GM12878 (cell line): ENCODE measurements around the gene MICB. TPM values are rescaled to one million over a fixed set of nuclear protein-coding genes. Genes with fewer than 3 reads are reported as not detected.

Source experiments
- ASH2L ChIP-seq: fragments of 300-600, 200-600 bp; sonication (generic); IDR thresholded peaks from 2 replicates; pipeline ENCODE4 v1.6.1; 2017; ENCODE audit warnings: low read depth, mild to moderate bottlenecking, borderline replicate concordance
- BMI1 ChIP-seq: fragments of 450-650 bp; IDR thresholded peaks from 2 replicates; pipeline ENCODE4 v1.6.1; 2016; ENCODE audit warnings: mild to moderate bottlenecking, moderate library complexity, borderline replicate concordance
- CBX5 ChIP-seq: sonication (generic); IDR thresholded peaks from 2 replicates; pipeline ENCODE4 v1.6.1; 2016; ENCODE audit warnings: low read depth, moderate library complexity, mild to moderate bottlenecking, inconsistent platforms
- FOS ChIP-seq: IDR thresholded peaks from 3 replicates; pipeline ENCODE4 v1.6.1; 2011; ENCODE audit warnings: borderline replicate concordance; ENCODE audit not compliant: insufficient read length; ENCODE audit errors: extremely low read depth
- FOXK2 ChIP-seq: fragments of 450-650 bp; IDR thresholded peaks from 2 replicates; pipeline ENCODE4 v1.6.1; 2017; ENCODE audit warnings: mild to moderate bottlenecking, moderate library complexity
- IKZF1 ChIP-seq: fragments of 450-650 bp; conservative IDR thresholded peaks from 2 replicates; pipeline ENCODE4 v1.6.1; 2017; ENCODE audit warnings: antibody characterized with exemption, mild to moderate bottlenecking
- IRF4 ChIP-seq: IDR thresholded peaks from 2 replicates; pipeline ENCODE4 v1.6.1; 2011; ENCODE audit warnings: low read depth, low read length
- JUND ChIP-seq: IDR thresholded peaks from 2 replicates; pipeline ENCODE4 v1.6.1; 2012; ENCODE audit warnings: low read depth, mild to moderate bottlenecking, low read length, improper control_type of control experiment, moderate library complexity
- KLF5 ChIP-seq: fragments of 450-650 bp; IDR thresholded peaks from 2 replicates; pipeline ENCODE4 v1.6.1; 2014; ENCODE audit warnings: mild to moderate bottlenecking; ENCODE audit not compliant: partially characterized antibody
- MEF2A ChIP-seq: IDR thresholded peaks from 2 replicates; pipeline ENCODE4 v1.6.1; 2011; ENCODE audit warnings: low read depth, mild to moderate bottlenecking, low read length, moderate library complexity; ENCODE audit not compliant: insufficient read depth
- MYB ChIP-seq: fragments of 150-350 bp; IDR thresholded peaks from 2 replicates; pipeline ENCODE4 v1.6.1; 2014; ENCODE audit warnings: mild to moderate bottlenecking, low read depth, low read length, borderline replicate concordance
- NBN ChIP-seq: fragments of 450-650 bp; IDR thresholded peaks from 2 replicates; pipeline ENCODE4 v1.6.1; 2016
- NR2F1 ChIP-seq: fragments of 450-650 bp; conservative IDR thresholded peaks from 2 replicates; pipeline ENCODE4 v1.6.1; 2017; ENCODE audit warnings: mild to moderate bottlenecking
- POLR2A ChIP-seq: IDR thresholded peaks from 2 replicates; pipeline ENCODE4 v1.6.1; 2011; ENCODE audit warnings: low read depth, mild to moderate bottlenecking, low read length
- SIN3A ChIP-seq: IDR thresholded peaks from 2 replicates; pipeline ENCODE4 v1.6.1; 2012; ENCODE audit warnings: low read depth, low read length, improper control_type of control experiment
- SIX5 ChIP-seq: IDR thresholded peaks from 2 replicates; pipeline ENCODE4 v1.6.1; 2011; ENCODE audit warnings: mild to moderate bottlenecking, low read depth, low read length, moderate library complexity; ENCODE audit not compliant: severe bottlenecking
- SMAD5 ChIP-seq: IDR thresholded peaks from 2 replicates; pipeline ENCODE4 v1.6.1; 2016; ENCODE audit warnings: antibody characterized with exemption, low read depth
- SP1 ChIP-seq: IDR thresholded peaks from one replicate; pipeline ENCODE4 v1.6.1; 2011; ENCODE audit warnings: low read depth, low read length
- SREBF2 ChIP-seq: IDR thresholded peaks from 2 replicates; pipeline ENCODE4 v1.6.1; 2012; ENCODE audit warnings: mild to moderate bottlenecking, low read length
- TCF12 ChIP-seq: IDR thresholded peaks from 2 replicates; pipeline ENCODE4 v1.6.1; 2011; ENCODE audit warnings: low read depth, mild to moderate bottlenecking, low read length
- ZNF207 ChIP-seq: fragments of 450-650 bp; IDR thresholded peaks from 2 replicates; pipeline ENCODE4 v1.6.1; 2014; ENCODE audit warnings: antibody characterized with exemption, mild to moderate bottlenecking, borderline replicate concordance
- ZNF384 ChIP-seq: IDR thresholded peaks from 2 replicates; pipeline ENCODE4 v1.6.1; 2012; ENCODE audit warnings: low read depth, mild to moderate bottlenecking, low read length, improper control_type of control experiment, borderline replicate concordance
- polyA plus RNA-seq, 11 experiments: library from polyadenylated mRNA; depleted of rRNA in 4 of 11; unstranded in 6 of 11; stranded (reverse) in 5 of 11; fragments of >200 nt; fragmentation: Nextera tagmentation in 4 of 11; fragmentation: Illumina TruSeq in 1 of 11; extraction: Ambion mirVana in 4 of 11; extraction: Trizol in 1 of 11; gene quantifications; 1 replicate in 1 of 11; 2 replicates in 10 of 11; pipeline versions ENCODE4 v1.2.1 to v1.2.3, GENCODE V29; 2011 to 2016; ENCODE audit warnings: inconsistent platforms in 2 of 11, missing spikeins in 2 of 11, low read depth in 1 of 11
- total RNA-seq, 4 experiments: library from RNA; depleted of rRNA in 3 of 4; stranded (reverse); fragments of >200 nt in 3 of 4; fragmentation: Illumina TruSeq in 1 of 4; extraction: Trizol in 1 of 4; gene quantifications; 2 replicates each; pipeline versions ENCODE4 v1.2.1 to v1.2.3, GENCODE V29; 2013 to 2021
- TF ChIP-seq, protein P1 (sequence below): IDR thresholded peaks from 2 replicates; pipeline ENCODE4 v1.6.1; 2012; ENCODE audit warnings: low read depth, low read length, improper control_type of control experiment
- TF ChIP-seq, protein P2 (sequence below): fragments of 450-650 bp; IDR thresholded peaks from 2 replicates; pipeline ENCODE4 v1.6.1; 2017; ENCODE audit warnings: borderline replicate concordance
- TF ChIP-seq, protein P3 (sequence below): fragments of 450-650 bp; IDR thresholded peaks from 2 replicates; pipeline ENCODE4 v1.6.1; 2017; ENCODE audit warnings: mild to moderate bottlenecking, low read depth, inconsistent platforms; ENCODE audit not compliant: poor library complexity, severe bottlenecking
- TF ChIP-seq, protein P4 (sequence below): fragments of 450-650 bp; IDR thresholded peaks from 2 replicates; pipeline ENCODE4 v1.6.1; 2017; ENCODE audit warnings: antibody characterized with exemption, mild to moderate bottlenecking, moderate library complexity

MICB gene
- total and polyA plus RNA-seq, 10 of the 15 experiments (the other 5 are each of a cell fraction or from before 2014, with no cell fraction given): 9.0 to 37.1 (median 17.8) TPM

DNA sequence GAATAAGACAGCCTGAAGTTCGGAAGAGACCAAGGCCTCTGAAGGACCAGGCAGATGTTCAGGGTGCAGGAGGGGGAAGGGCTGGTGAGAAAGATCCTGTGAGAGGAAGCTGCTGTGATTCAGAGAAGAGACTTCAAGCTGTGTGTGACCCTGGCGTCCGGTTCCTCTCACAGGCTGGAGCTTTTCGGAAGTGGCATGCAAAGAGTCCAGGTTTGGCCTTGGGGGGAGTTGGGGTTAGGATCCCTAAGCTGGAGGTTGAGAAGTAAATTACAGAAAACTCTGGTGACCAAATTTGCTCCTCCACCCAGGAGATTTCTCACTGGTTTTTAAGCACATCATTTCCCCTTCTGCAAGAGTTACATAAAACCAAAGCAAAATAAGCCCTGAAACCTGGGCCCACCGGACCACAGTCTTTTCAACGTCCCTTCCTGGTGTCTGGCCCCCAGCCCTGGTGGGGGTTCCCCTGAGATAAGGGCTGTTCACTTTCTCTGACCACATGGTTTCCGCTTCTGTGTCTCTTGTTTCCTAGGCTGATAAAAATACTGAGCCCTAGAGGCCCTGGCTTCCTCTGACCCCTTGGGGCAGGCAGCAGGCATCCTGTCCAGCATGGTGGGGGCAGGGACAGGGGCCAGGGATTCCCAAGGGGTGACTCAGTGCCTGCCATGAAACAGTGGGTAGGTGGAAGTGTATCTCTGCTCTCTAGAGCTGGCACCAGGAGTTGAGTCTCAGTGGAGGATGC is 62.2 kb downstream of the MICB start (continued):
- TF ChIP-seq, protein P1, sequence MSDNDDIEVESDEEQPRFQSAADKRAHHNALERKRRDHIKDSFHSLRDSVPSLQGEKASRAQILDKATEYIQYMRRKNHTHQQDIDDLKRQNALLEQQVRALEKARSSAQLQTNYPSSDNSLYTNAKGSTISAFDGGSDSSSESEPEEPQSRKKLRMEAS: no peak
- no peak for TF ChIP-seq ZNF384
- TF ChIP-seq IKZF1: peak; percentile 92
- TF ChIP-seq NR2F1: peak; percentile 93
- TF ChIP-seq KLF5: no peak
- no peak for TF ChIP-seq FOXK2
- peak; percentile 91 for TF ChIP-seq TCF12
- TF ChIP-seq POLR2A: no peak; the same call in 1 of the 2 replicates
- no peak for TF ChIP-seq SIX5
- 0 out of 2 replicates have a peak, but pooled peaks have one; percentile 40 for TF ChIP-seq BMI1
- TF ChIP-seq CBX5: no peak
- TF ChIP-seq JUND: no peak
- no peak for TF ChIP-seq SREBF2
- TF ChIP-seq MYB: no peak; the same call in 1 of the 2 replicates
- TF ChIP-seq, protein P2, sequence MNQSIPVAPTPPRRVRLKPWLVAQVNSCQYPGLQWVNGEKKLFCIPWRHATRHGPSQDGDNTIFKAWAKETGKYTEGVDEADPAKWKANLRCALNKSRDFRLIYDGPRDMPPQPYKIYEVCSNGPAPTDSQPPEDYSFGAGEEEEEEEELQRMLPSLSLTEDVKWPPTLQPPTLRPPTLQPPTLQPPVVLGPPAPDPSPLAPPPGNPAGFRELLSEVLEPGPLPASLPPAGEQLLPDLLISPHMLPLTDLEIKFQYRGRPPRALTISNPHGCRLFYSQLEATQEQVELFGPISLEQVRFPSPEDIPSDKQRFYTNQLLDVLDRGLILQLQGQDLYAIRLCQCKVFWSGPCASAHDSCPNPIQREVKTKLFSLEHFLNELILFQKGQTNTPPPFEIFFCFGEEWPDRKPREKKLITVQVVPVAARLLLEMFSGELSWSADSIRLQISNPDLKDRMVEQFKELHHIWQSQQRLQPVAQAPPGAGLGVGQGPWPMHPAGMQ: no peak
- no peak for TF ChIP-seq ASH2L
- no peak for TF ChIP-seq ZNF207
- peak; percentile 72; the same call in 1 of the 2 replicates for TF ChIP-seq MEF2A
- TF ChIP-seq FOS: no peak
- TF ChIP-seq SP1: peak; percentile 60
- TF ChIP-seq SIN3A: no peak; the same call in 1 of the 2 replicates
- TF ChIP-seq, protein P3, sequence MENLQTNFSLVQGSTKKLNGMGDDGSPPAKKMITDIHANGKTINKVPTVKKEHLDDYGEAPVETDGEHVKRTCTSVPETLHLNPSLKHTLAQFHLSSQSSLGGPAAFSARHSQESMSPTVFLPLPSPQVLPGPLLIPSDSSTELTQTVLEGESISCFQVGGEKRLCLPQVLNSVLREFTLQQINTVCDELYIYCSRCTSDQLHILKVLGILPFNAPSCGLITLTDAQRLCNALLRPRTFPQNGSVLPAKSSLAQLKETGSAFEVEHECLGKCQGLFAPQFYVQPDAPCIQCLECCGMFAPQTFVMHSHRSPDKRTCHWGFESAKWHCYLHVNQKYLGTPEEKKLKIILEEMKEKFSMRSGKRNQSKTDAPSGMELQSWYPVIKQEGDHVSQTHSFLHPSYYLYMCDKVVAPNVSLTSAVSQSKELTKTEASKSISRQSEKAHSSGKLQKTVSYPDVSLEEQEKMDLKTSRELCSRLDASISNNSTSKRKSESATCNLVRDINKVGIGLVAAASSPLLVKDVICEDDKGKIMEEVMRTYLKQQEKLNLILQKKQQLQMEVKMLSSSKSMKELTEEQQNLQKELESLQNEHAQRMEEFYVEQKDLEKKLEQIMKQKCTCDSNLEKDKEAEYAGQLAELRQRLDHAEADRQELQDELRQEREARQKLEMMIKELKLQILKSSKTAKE: peak; percentile 98
- TF ChIP-seq SMAD5: no peak
- TF ChIP-seq, protein P4, sequence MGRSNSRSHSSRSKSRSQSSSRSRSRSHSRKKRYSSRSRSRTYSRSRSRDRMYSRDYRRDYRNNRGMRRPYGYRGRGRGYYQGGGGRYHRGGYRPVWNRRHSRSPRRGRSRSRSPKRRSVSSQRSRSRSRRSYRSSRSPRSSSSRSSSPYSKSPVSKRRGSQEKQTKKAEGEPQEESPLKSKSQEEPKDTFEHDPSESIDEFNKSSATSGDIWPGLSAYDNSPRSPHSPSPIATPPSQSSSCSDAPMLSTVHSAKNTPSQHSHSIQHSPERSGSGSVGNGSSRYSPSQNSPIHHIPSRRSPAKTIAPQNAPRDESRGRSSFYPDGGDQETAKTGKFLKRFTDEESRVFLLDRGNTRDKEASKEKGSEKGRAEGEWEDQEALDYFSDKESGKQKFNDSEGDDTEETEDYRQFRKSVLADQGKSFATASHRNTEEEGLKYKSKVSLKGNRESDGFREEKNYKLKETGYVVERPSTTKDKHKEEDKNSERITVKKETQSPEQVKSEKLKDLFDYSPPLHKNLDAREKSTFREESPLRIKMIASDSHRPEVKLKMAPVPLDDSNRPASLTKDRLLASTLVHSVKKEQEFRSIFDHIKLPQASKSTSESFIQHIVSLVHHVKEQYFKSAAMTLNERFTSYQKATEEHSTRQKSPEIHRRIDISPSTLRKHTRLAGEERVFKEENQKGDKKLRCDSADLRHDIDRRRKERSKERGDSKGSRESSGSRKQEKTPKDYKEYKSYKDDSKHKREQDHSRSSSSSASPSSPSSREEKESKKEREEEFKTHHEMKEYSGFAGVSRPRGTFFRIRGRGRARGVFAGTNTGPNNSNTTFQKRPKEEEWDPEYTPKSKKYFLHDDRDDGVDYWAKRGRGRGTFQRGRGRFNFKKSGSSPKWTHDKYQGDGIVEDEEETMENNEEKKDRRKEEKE: no peak
- 0 out of 2 replicates have a peak, but pooled peaks have one; percentile 32 for TF ChIP-seq IRF4
- TF ChIP-seq NBN: peak; percentile 52; the same call in 1 of the 2 replicates
